ENCODE results near the gene CASP12. TPM values are rescaled to one million over a fixed set of nuclear protein-coding genes. Genes with fewer than 3 reads are reported as not detected.

The CASP12 gene
- total and polyA plus RNA-seq, 12 donors = 0.06 to 0.46 (median 0.33) TPM; not detected in 6

DNA sequence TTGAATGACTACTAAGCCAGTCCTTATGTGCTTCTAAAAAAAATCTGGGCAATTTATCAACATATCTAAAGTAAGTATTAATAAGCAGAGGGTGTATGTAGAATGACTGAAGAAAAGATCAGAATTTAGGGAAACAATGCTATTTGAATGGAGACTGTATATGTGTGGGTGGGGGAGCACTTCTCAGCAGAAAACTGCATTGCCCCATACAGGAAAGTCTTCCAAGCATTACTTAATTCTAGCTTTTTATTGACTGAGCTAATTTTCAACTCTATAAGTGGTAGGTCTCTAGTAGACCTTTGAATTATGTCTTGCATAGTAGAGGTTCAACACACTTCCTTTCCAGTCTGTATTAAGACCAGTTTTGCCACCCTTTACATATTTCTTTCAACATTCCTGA lies 41.7 kb downstream of the CASP12 start:
- Histone ChIP-seq H3K4me3 (no peak overlapping the region), H3K27me3 (no peaks in the 10 kb centered on the region), H3K36me3 (no peaks in the 10 kb centered on the region), H3K4me1 (no peaks in the 10 kb centered on the region), H3K9me3 (no peaks in the 10 kb centered on the region), H3K27ac (no peak overlapping the region)
- ATAC-seq = no peak
- intact Hi-C loops (cut with DNase I) = no loop called here
- no peak for DNase-seq
- TF ChIP-seq, protein P1, sequence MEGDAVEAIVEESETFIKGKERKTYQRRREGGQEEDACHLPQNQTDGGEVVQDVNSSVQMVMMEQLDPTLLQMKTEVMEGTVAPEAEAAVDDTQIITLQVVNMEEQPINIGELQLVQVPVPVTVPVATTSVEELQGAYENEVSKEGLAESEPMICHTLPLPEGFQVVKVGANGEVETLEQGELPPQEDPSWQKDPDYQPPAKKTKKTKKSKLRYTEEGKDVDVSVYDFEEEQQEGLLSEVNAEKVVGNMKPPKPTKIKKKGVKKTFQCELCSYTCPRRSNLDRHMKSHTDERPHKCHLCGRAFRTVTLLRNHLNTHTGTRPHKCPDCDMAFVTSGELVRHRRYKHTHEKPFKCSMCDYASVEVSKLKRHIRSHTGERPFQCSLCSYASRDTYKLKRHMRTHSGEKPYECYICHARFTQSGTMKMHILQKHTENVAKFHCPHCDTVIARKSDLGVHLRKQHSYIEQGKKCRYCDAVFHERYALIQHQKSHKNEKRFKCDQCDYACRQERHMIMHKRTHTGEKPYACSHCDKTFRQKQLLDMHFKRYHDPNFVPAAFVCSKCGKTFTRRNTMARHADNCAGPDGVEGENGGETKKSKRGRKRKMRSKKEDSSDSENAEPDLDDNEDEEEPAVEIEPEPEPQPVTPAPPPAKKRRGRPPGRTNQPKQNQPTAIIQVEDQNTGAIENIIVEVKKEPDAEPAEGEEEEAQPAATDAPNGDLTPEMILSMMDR (IDR thresholded peaks at IDR 0.05) = no peak

DNA sequence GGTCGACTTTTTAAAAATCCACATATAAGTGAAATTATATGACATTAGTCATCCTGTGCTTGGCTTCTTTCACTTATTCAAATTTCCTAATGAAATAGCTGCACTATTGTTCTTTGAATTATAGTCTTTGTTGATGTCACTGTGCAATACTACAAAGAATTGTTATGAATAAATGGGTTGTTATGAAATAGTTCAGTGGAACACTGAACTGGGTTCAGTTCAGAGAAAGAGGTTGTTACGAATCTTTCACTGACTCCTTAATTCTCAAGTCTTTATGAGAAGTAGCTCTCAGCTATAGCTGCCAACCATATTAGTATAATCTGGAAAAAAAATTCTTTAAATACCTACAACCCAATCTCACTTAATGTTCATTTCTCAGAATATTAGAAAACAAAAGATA lies 42.3 kb downstream of the CASP12 start:
- TF ChIP-seq, protein P1 (IDR thresholded peaks at IDR 0.05) = no peak
- Histone ChIP-seq H3K4me3 (no peak overlapping the region), H3K9me3 (no peaks in the 10 kb centered on the region), H3K36me3 (no peaks in the 10 kb centered on the region), H3K27me3 (no peaks in the 10 kb centered on the region), H3K27ac (no peak overlapping the region), H3K4me1 (no peaks in the 10 kb centered on the region)
- no peak for ATAC-seq
- WGBS, 2 donors = 85 to 87% methylated on average over 2 of the region's 2 CpGs
- DNase-seq = no peak
- intact Hi-C loops (cut with DNase I) = no loop called here

DNA sequence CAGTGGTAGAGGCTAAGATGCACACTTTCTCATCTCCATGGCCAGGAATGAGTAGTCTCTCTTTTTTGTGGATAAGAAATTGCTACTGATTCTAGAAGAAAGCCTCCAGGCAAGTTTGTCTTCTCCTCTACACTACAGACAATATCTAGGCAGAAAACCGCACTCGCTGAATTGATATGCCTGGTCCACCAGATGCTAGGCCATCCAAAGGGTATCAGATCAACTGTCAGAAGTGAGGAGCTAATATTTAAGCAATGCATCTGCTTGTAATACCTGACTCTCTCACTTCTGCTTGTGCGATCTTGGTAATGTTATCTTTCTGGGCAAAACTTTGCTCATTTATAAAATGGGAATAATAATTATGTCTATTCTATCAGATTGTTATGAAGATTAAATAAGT lies 45.0 kb downstream of the CASP12 start:
- no peak overlapping the region for H3K4me3 ChIP-seq
- DNase-seq = no peak
- intact Hi-C loops (cut with DNase I) = no loop called here
- H3K27ac ChIP-seq = no peak overlapping the region
- H3K9me3 ChIP-seq = no peaks in the 10 kb centered on the region
- TF ChIP-seq, protein P1 (IDR thresholded peaks at IDR 0.05) = no peak
- 91 to 95% methylated on average over 3 of the region's 3 CpGs for WGBS, 2 donors
- no peak for ATAC-seq
- H3K36me3 ChIP-seq = no peaks in the 10 kb centered on the region
- no peaks in the 10 kb centered on the region for H3K4me1 ChIP-seq
- H3K27me3 ChIP-seq = no peaks in the 10 kb centered on the region

DNA sequence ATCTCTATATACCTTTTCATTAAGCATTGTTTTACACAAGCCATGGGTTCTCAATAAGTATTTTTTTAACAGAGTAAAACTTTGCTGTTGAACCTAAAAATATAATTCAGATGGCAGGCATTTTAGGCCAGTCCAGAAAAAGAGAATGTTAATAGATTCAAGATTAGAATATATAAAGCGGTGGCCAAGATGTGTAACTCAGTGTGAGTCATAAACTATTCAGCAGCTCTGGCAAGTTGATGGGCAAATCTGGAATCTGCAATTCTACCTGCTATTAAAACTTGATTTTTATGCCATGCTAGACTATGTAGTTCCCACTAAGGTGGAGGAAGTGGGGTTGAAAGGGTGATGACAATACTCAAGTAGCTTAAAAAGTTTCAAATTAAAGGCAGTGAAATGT lies 45.4 kb downstream of the CASP12 start:
- ATAC-seq = no peak
- no peaks in the 10 kb centered on the region for H3K9me3 ChIP-seq
- H3K4me3 ChIP-seq = no peak overlapping the region
- intact Hi-C loops (cut with DNase I) = no loop called here
- no peak overlapping the region for H3K27ac ChIP-seq
- H3K4me1 ChIP-seq = no peaks in the 10 kb centered on the region
- 93% methylated on average over 1 of the region's 1 CpG for WGBS, 2 donors
- no peak for DNase-seq
- TF ChIP-seq, protein P1 (IDR thresholded peaks at IDR 0.05) = no peak
- H3K27me3 ChIP-seq = no peaks in the 10 kb centered on the region
- H3K36me3 ChIP-seq = no peaks in the 10 kb centered on the region

DNA sequence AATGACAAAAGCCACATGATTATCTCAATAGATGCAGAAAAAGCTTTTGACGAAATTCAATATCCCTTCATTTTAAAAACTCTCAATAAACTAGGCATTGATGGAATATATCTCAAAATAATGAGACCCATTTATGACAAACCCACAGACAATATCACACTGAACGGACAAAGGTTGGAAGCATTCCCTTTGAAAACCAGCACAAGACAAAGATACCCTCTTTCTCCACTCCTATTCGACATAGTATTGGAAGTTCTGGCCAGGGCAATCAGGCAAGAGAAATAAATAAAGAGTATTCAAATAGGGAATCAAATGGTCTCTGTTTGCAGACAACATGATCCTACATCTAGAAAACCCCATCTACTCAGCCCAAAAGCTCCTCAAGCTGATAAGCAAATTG lies 52.0 kb downstream of the CASP12 start:
- peaks cover 0 to 7% (median 0%) of the 10 kb centered on the region in 11 donors for H3K9me3 ChIP-seq
- no peak for DNase-seq
- no peaks in the 10 kb centered on the region for H3K27me3 ChIP-seq
- H3K4me1 ChIP-seq = no peaks in the 10 kb centered on the region
- H3K36me3 ChIP-seq = no peaks in the 10 kb centered on the region
- 89 to 95% methylated on average over 3 of the region's 3 CpGs for WGBS, 2 donors
- TF ChIP-seq, protein P1 (IDR thresholded peaks at IDR 0.05) = no peak
- no peak for ATAC-seq
- H3K27ac ChIP-seq = no peak overlapping the region
- intact Hi-C loops (cut with DNase I) = no loop called here
- no peak overlapping the region for H3K4me3 ChIP-seq
